ENCODE measurements around the gene SEC16A. TPM values are rescaled to one million over a fixed set of nuclear protein-coding genes. Genes with fewer than 3 reads are reported as not detected.

Gene SEC16A
- total and polyA plus RNA-seq, 8 donors = 51.2 to 79.5 (median 61.3) TPM

DNA sequence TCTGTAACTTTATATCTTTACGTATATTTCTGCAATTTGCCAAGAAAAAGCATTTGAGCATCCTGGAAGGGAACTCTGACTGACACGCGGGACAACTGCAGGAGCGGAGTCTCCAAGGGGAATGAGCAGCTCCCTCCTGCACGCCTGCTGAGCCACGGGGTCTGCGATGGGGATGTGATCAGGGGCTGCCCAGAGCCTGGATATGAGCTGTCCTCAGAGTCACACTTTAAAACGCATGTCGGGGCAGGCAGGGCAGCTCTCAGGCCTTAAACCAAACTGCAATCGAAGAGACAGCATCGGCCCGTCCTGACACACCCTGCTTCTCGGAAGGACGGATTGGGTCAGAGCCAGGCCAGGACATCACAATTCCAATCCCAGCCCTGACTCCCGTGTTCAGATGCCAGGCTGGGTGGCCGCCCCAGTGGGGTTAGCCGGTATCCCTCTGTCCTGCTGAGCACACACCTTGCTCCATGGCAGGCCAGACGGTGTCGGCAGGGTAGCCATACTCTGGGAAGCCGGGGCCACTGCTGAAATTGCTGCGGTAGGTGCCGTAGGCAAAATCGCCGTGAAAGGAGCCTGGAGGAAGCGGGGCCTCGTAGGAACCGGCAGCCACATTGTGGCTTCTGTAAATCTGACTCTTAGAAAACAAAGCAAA is 17.2 kb downstream of the SEC16A start:
- intact Hi-C loops (cut with DNase I) = no loop called here
- TF ChIP-seq, protein P1, sequence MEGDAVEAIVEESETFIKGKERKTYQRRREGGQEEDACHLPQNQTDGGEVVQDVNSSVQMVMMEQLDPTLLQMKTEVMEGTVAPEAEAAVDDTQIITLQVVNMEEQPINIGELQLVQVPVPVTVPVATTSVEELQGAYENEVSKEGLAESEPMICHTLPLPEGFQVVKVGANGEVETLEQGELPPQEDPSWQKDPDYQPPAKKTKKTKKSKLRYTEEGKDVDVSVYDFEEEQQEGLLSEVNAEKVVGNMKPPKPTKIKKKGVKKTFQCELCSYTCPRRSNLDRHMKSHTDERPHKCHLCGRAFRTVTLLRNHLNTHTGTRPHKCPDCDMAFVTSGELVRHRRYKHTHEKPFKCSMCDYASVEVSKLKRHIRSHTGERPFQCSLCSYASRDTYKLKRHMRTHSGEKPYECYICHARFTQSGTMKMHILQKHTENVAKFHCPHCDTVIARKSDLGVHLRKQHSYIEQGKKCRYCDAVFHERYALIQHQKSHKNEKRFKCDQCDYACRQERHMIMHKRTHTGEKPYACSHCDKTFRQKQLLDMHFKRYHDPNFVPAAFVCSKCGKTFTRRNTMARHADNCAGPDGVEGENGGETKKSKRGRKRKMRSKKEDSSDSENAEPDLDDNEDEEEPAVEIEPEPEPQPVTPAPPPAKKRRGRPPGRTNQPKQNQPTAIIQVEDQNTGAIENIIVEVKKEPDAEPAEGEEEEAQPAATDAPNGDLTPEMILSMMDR (IDR thresholded peaks at IDR 0.05) = no peak
- no peak overlapping the region for H3K27ac ChIP-seq
- no peaks in the 10 kb centered on the region for H3K9me3 ChIP-seq
- ATAC-seq (no peak), DNase-seq (no peak)
- no peaks in the 10 kb centered on the region for H3K27me3 ChIP-seq
- H3K36me3 ChIP-seq = peaks cover 0 to 100% of the 10 kb centered on the region in 2 donors
- no peak overlapping the region for H3K4me3 ChIP-seq
- H3K4me1 ChIP-seq = no peaks in the 10 kb centered on the region

GRCh38 chr9:136464241-136464640 is 18.6 kb downstream of the SEC16A start:
- H3K4me3 ChIP-seq = no peak overlapping the region
- no peaks in the 10 kb centered on the region for H3K9me3 ChIP-seq
- DNase-seq (no peak), ATAC-seq (no peak)
- TF ChIP-seq, protein P1 (IDR thresholded peaks at IDR 0.05) = no peak
- H3K36me3 ChIP-seq = peaks cover 0 to 100% of the 10 kb centered on the region in 2 donors
- no peaks in the 10 kb centered on the region for H3K27me3 ChIP-seq
- no peaks in the 10 kb centered on the region for H3K4me1 ChIP-seq
- H3K27ac ChIP-seq = no peak overlapping the region
- intact Hi-C loops (cut with DNase I) = no loop called here

GRCh38 chr9:136463578-136463977 is 19.3 kb downstream of the SEC16A start:
- H3K4me3 ChIP-seq = no peak overlapping the region
- TF ChIP-seq, protein P1 (IDR thresholded peaks at IDR 0.05) = no peak
- peaks cover 0 to 100% of the 10 kb centered on the region in 2 donors for H3K36me3 ChIP-seq

DNA sequence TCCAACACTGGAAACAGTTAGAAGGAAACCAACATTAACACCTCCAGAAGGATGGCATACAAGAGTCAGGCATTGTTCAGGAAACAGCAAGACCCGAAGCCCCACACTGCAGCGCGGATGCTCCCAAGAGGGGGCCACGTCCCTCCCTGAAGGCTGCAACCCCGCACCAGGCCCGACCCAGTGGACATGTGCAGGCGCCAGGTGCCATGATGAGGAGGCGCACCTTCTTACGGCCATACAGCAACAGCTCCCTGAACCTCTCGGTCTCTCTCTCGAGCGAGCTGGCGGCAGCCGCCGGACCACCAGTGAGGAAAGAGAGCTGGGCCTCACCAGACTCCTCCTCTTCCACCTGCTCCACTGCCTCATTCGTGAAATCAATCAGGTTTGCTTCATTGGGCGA is 20.2 kb downstream of the SEC16A start:
- no peak overlapping the region for H3K4me3 ChIP-seq
- no peak overlapping the region for H3K27ac ChIP-seq
- H3K9me3 ChIP-seq = no peaks in the 10 kb centered on the region
- intact Hi-C loops (cut with DNase I) = no loop called here
- no peak for ATAC-seq
- no peak for DNase-seq
- H3K36me3 ChIP-seq = peaks cover 0 to 100% of the 10 kb centered on the region in 2 donors
- TF ChIP-seq, protein P1 (IDR thresholded peaks at IDR 0.05) = no peak
- no peaks in the 10 kb centered on the region for H3K27me3 ChIP-seq
- H3K4me1 ChIP-seq = no peaks in the 10 kb centered on the region

More at GRCh38 chr9:136463578-136463977, 19.3 kb downstream of the SEC16A start:
- H3K9me3 ChIP-seq = no peaks in the 10 kb centered on the region
- DNase-seq = no peak
- no peaks in the 10 kb centered on the region for H3K4me1 ChIP-seq
- intact Hi-C loops (cut with DNase I) = no loop called here
- no peak for ATAC-seq
- no peak overlapping the region for H3K27ac ChIP-seq
- H3K27me3 ChIP-seq = no peaks in the 10 kb centered on the region

DNA sequence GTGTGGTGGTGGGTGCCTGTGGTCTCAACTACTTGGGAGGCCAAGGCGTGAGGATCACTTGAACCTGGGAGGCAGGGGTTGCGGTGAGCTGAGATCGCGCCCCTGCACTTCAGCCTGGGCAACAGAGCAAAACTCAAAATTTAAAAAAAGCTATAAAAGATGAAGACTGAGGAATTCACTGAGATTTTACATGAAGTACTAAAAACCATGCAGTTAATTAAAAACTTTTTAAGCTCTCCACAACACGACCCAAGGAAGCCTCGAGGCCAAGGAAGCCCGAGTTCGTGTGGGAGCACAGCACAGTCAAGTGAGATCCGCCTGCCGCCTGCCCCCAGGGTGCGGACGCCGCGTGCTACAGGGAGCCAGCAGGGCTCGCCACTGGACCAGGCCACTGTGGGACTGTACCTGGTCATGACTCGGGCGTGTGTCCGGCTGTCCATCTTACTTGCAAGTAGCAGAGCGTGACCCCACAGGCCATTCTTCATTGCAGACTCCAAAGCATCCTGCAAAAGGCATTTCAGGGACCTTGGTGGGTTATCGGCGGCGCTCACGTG is 22.0 kb downstream of the SEC16A start:
- DNase-seq = no peak
- H3K36me3 ChIP-seq = peaks cover 0 to 100% of the 10 kb centered on the region in 2 donors
- no peaks in the 10 kb centered on the region for H3K4me1 ChIP-seq
- TF ChIP-seq, protein P1 (IDR thresholded peaks at IDR 0.05) = no peak
- intact Hi-C loops (cut with DNase I) = no loop called here
- no peak overlapping the region for H3K4me3 ChIP-seq
- no peaks in the 10 kb centered on the region for H3K27me3 ChIP-seq
- no peak overlapping the region for H3K27ac ChIP-seq
- H3K9me3 ChIP-seq = no peaks in the 10 kb centered on the region
- ATAC-seq = no peak

Measured in left lung (tissue), 10 donors.